OCI-LY1 (cell line): Measurements from ENCODE around the gene ANO4.

ENCODE experiments used
- CTCF ChIP-seq: fragments of 200-600 bp; sonication (generic), shearing (Covaris generic); IDR thresholded peaks from 2 replicates; pipeline ENCODE4 v1.5.1; 2017; ENCODE audit warnings: mild to moderate bottlenecking, antibody characterized with exemption, low read length, moderate library complexity, mixed read lengths
- EZH2 ChIP-seq: fragments of 200-600 bp; sonication (generic), shearing (Covaris generic); IDR thresholded peaks from 2 replicates; pipeline ENCODE4 v1.8.0; 2017; ENCODE audit warnings: borderline replicate concordance, mixed run types, mild to moderate bottlenecking, antibody characterized with exemption, low read length, moderate library complexity, mixed read lengths

- TF ChIP-seq CTCF: no peak
- TF ChIP-seq EZH2: no peak
Observed at GRCh38 chr12:100778967-100779590, 15.5 kb upstream of the ANO4 start.
